HuH-7.5 (cell line): ENCODE measurements around the gene EFHD1.
"Not testable (repeated sequence)": the region's sequence is repeated elsewhere in the genome, so short reads cannot be mapped to it uniquely, and the experiment has no call there.

Experiments
- DNase-seq: peaks from one replicate; pipeline ENCODE4 v3.0.0; 2011; ENCODE audit warnings: low spot score

The EFHD1 gene

DNA sequence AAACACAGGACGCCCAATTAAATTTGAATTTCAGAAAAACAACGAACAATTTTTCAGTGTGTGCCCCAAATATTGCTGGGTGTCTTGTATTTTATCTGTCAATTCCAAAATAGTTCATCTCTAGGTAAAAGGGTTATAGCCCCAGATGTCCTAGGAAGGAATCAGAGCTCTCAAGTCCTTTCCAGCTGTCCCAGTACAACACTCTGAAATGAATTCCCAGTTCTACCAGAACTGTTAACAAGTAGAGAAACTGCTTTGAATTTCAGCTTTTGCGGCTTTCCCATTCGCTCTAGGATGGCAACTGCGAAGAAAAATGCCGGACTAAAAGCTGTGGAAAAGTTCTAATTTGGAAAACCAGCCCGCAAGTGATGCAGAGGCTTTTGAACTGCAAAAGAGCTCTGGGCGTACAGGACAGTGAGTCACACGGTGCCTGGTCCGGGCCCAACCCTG lies 63.2 kb downstream of the EFHD1 start:
- DNase-seq = no peak

DNA sequence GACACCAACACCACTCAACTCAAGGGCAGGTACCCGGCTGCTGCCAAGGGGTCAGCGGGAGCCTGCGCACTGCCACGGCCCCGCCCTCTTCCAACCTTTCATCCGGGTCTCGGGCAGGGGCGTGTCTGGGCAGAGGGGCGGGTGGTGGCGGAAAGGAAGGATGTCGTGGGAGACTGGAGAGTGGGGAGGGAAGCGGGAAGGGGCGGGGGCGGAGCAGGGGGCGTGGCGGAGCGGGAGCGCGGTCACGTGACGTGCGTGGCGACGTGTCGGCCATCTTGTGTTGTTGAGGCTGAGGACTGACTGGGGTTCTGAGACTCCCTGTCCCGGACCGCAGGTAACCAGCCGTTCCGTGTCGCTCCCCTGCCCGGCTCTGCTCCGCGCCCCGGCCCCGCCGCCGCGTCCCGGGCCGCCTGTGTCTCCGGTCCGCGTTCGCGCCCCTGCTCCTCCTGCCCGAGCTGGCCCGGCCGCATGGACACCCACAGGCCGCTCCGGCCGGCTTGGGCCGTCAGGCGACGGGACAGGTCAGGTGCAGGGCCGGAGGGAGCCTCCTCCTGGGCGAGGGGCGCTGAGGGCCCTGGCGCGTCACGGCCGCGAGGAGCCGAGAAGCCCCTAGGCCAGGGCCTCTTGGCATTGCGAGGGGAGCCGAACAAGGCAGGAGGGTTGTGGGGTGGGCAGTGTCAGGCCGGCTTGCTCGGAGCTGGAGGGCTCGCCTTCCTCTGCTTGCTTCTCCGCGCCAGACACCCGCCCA lies 63.8 kb downstream of the EFHD1 start, which contains the start of gene GIGYF2:
Gene GIGYF2 (plus strand): TSS at position 273 of the 748 bp plus-strand sequence. CDS start 37,867 bp downstream, outside the sequence.
- DNase-seq = peak; percentile 89

DNA sequence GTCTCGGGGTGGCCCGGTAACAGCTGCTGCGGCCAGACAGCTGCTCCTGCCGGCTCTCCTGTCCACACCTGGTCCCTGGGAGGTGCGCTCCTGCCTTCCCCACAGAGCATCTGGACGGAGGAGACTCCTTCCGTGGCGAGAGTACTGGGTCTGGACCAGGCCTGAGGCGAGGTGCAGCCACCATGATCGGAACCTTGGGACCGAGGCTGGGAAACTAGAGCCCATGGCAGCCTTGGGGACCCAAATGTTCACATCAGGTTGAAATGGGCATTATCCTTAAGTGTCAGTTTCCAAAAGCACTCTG lies 64.4 kb downstream of the EFHD1 start:
- peak; percentile 23 for DNase-seq

DNA sequence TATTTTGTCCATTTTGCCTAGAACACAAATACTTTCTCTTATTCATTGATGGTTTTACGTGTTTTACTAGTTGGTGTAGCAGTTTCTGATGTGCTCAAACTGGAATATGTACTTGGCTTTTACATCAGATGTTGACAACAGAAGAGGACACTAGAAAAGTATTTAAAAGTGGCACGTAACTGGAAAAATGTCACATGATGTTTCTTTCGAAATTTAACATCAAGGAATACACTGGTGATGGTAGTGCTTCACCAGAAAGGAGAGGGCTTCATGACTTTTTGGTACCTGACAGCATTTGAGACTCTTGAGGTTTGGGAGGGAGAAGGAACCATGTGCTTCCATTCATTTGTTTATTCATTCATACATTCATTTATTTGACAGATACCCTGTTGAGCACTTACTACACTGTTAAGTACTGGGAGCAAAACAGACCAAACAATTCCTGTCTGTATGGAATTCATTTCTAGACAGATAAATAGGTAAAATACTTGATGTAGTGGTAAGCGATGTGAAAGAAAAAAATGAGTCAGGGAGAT lies 65.2 kb downstream of the EFHD1 start:
- DNase-seq = no peak

DNA sequence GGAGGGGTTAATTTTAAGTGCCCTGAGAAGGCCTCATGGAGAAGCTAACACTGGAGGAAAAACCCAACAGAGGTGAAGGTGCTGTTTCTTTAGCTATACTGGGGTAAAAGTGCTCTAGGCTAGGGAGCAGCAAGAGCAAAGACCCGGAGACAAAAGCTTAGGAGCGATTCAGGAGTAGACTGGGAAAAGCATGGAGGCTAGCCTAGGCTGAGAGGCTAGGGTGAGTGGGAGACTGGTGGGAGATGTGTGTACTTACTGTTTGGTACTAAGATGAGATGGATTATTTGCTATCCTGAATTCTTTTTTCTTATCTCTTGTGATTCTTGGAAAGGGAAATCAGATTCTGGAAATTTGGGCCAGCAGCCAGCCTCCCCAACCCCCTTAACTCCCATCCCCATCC lies 65.7 kb downstream of the EFHD1 start:
- no peak for DNase-seq

DNA sequence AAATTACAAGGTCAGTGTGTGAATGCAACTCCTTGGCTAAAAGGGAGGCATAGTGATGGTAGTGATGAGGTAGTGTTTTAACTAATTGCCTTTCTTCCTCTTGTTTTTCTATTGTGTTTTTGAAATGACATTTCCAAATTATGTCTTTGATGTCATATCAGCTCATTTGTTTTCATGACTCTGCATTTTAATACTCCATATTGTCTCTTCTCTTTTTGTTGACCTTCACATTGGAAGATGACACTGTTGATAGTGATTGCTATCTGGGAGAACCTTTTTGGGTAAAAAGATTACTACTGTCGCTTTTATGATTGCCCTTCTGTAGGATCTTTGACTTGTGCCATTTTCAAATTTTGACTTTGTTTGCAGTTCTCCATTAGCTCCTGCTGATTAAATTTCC lies 66.8 kb downstream of the EFHD1 start:
- no peak for DNase-seq

DNA sequence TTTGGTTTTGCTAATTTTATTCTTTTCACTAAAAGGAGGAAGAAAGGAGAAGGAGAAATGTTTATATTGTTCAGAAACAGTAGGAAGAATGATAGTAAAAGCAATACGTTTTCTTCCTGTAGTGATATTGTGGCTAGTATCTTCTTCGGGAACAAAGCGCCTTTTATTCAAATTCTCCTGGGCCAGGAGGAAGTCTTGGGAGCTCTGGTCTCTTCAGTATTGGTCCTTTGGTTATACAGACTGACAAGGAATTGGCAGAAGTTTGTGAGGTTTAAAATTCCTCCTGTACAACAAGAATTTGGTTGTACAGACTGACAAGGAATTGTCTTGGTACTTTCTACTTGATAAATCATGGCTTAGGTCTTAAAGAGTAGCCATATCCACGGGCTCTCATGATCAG lies 73.7 kb downstream of the EFHD1 start:
- no peak for DNase-seq

DNA sequence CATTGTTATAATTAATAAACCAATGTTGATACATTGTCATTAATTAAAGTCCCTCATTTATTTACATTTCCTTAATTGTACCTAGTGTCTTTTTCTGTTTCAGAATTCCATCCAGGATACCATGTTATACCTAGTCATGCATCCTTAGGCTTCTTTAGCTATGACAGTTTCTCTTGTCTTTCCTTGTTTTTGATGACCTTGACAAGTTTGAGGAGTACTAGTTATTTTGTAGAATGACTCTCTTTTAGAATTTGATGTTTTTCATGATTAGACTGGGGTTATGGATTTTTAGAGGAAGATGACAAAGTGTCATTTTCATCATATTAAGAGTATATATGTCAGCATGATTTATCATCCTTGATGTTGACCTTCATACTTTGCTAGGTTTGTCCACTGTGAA lies 80.1 kb downstream of the EFHD1 start:
- no peak for DNase-seq

DNA sequence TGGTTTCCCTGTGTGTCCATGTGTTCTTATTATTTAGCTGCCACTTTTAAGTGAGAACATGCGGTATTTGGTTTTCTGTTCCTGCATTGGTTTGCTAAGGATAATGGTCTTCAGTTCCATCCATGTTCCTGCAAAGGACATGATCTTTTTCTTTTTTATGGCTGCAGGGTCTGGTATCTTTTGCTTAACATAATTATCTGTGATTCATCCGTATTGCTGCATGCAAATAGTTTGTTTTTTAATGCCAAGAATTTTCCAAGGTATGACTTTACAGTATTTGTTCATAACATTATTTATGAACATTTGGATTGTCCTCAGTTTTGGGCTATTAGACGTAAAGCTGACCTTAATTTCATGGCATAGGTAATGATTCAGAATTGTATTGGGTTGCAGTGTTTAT lies 81.6 kb downstream of the EFHD1 start:
- no peak for DNase-seq

DNA sequence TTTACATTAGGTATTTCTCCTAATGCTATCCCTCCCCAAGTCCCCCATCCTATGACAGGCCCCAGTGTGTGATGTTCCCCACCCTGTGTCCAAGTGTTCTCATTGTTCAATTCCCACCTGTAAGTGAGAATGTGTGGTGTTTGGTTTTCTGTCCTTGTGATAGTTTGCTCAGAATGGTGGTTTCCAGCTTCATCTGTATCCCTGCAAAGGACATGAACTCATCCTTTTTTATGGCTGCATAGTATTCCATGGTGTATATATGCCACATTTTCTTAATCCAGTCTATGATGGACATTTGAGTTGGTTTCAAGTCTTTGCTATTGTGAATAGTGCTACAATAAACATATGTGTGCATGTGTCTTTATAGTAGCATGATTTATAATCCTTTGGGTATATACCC lies 86.7 kb downstream of the EFHD1 start:
- not testable (repeated sequence) for DNase-seq

DNA sequence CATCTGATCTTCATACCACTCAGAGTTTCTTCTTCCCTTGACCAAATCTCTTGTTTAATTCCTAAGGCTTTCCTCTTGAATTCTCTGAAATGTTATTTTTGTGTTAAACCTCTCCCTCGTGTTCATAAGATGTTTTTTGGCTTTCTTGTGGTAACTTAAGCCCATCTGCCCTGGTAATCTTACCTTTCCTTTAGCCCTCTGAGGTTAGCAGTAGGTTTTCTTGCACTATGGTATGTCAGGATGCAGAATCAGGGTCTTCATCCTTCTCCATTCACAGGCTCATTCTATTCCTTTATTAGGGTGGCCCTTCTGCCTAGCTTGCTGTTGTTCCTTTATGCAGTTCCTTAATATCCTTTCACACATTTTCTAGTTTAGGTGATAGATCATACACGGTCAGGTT lies 87.9 kb downstream of the EFHD1 start:
- DNase-seq = no peak

DNA sequence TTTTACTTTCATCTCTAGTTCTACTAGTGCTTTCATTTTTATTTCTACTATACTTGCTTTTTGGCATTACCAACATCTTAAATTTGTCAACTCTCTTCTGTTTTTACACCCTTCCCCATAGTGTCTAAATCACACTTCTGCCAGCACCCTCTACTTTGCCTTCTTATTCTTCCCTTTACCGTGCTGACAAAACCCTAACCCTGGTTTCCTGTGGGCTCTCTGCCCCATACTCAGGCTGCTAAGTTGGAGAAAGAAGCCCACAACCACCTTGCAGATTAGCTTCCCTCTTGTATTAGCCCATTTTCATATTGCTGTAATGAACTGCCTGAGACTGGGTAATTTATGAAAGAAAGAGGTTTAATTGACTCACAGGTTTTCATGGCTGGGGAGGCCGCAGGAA lies 88.5 kb downstream of the EFHD1 start:
- DNase-seq = no peak

DNA sequence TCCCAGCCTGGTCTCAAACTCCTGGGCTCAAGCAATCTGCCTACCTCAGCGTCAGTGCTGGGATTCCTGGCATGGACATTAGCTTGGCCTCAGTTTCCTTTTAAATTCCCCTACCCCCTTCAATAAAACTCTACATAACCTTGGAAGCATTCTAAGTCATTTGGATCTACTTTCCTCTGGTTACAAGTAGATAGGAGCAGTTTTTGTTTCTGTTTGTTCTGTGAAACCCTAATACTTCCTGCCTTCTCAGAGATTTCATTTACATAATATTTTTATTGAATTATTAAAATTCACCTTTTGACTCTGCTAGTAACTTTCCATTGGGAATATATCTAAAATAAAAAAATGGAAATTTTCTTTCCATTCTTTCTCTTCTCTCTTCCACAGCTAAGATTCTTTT lies 89.6 kb downstream of the EFHD1 start:
- DNase-seq = no peak

DNA sequence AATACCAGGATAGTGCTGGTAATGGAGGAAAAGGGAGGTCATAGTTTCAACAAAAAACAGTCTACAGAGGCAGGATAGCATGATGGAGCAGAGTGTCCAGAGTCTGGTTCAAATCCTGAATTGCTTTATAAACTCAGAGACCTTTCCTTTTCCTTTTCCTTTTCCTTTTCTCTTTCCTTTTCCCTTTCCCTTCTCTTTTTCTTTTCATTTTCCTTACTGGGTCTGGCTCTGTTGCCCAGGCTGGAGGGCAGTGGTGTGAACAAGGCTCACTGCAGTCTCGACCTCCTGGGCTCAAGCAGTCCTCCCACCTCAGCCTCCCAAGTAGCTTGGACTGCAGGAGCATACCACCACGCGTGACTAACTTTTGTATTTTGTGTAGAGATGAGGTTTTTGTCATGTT lies 95.4 kb downstream of the EFHD1 start:
- DNase-seq = no peak

DNA sequence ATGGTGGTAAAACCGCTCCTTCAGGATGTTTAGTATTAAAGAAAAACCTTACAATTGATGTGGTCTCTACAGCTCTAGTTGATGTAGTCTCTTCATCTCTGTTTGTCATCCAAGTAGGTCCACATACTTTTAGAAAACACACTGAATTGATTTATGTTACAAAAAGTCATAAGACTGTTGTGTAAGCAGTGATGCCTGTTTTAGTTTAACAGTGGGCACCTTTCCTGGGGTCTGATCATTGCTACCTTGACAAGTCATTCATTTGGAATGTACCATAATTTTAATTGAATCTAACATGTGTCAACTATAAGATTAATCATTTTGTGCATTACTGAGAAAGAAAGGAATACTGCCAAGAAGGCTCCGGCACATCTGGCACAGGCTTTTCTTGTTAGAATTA lies 98.1 kb downstream of the EFHD1 start:
- DNase-seq = no peak
